ENCODE measurements around the gene DCAF15.

The DCAF15 gene

GRCh38 chr19:13995878-13996765 is 43.8 kb downstream of the DCAF15 start:
- no peak for DNase-seq

DNA sequence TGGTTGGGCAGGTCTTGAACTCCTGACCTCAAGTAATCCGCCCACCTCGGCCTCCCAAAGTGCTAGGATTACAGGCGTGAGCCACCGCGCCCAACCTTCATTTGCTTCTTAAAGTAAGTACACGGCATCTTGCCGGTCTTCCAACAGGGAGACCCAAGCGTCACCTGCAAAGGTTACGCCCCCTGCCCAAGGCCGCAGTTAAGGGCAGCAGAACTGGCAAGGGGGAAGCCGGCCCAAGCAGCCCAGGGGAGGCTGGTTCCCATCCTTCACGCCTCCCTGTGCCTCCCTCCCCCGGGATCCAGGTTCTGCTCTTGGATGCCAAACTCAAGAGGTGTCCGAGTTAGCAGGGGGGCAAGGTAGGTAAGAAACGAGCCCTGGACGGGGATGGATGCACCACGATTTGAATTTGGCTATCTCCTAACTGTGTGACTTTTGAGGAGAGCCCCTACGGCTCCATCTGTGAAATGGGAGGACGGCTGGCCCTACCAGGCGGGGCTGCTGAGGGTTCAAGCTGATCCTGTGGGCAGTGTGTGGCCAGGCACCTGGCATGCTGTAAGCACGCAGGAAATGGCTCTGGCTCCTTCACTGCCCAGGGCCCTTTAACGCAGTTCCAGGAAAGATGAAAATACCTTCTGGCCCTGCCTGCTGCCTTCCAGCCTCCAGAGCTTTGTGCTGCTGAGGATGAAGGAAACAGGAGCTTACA is 44.8 kb downstream of the DCAF15 start:
- DNase-seq: no peak

DNA sequence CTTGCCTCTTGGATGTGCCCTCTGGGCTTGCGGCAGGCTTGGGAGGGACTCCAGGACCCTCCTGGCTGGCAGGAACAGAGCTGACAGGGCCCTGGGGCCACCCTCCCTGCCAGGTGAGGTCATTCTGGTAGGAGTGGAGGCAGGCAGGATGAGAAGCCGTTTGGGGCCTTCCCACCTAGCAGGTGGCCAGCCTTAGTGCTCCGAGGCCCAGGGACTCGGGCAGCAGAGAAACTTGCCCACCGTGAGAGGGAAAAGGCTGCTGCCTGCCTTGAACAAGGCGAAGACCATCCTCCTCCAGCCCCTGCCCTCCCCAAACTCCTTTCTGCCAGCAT is 45.3 kb downstream of the DCAF15 start:
- DNase-seq: no peak

- DNase-seq: no peak
Observed at GRCh38 chr19:13998426-13998825, 46.1 kb downstream of the DCAF15 start.

DNA sequence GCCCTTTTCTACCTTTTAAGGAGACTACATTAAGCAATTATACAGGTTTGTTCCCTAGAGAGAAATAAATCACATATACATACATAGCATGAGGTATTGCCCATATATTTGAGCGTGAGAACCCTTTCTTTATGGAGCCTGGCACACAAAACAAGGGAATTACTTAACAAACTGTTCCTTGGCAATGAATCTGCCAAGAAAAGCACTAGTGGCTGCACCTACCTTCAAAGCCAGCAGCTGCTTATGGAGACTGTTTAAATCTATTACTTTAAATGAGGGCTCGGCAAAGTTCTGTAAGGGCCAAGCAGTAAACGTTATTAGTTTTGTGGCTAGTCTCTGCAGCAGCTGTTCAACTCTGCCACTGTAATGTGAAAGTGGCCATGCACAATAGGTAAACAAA is 46.8 kb downstream of the DCAF15 start:
- DNase-seq: no peak

DNA sequence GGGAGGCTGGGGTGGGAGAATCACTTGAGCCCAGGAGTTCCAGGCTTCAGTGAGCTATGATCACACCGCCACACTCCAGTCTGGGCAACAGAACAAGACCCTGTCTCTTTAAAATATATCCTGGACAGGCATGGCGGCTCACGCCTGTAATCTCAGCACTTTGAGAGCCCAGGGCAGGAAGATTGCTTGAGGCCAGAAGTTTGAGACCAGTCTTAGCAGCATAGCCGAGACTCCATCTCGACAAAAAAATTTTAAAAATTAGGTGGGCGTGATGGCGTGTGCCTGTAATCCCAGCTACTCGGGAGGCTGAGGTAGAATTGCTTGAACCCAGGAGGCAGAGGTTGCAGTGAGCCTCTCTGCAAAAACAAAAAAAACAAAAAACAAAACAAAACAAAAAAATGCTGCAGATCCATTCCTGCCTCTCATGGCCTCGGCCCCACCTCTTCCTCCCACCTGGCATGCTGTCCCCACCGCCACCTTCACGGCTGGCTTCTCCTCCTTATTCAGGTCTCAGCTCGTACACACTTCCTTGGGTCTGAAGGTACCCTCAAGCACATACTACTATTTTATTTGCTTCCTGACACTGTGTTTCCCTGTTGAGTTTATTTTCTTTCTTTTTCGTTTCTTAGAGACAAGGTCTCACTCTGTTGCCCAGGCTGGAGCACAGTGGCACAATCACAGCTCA is 48.5 kb downstream of the DCAF15 start:
- DNase-seq: no peak

GRCh38 chr19:14002571-14003250 is 50.4 kb downstream of the DCAF15 start:
- DNase-seq: no peak

DNA sequence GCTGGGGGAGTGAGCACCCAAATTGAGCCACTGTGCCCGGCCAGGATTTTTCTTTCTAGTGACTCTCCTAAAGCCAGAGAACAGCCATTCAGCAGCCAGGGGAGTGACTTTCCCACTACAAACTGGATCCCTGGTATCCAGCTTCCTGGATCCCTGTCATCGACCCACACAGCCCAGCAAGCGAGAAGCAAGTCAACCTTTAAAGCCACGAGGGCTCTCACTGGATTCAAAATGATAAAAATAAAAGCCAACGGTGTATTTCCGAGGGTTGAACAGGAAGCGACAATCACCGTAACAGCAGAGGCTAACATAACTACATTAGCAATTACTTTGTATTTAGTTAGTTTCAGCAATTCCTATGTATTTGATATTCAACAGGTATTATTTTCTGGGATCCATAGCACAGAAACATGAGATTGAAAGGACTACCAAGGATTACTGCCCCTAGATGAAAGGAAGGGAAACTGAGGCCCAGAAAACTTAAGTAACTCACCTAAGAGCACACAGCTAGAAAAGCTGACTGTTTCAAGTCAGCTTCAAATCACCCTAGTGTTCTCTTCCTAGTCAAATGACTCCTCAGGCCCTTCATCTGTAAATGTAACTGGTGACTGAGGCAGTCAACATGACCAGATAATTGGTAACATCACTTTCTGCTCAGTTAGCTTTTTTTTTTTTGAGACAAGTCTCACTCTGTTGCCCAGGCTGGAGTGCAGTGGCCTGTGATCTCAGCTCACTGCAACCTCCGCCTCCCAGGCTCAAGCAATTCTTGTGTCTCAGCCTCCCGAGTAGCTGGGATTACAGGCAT is 51.1 kb downstream of the DCAF15 start:
- DNase-seq: no peak

- no peak for DNase-seq
Observed at GRCh38 chr19:14004619-14005348, 52.5 kb downstream of the DCAF15 start.

GRCh38 chr19:14005349-14006084 is 53.2 kb downstream of the DCAF15 start:
- peak; percentile 54 for DNase-seq

- DNase-seq: peak; percentile 99
Observed at GRCh38 chr19:14006085-14006765, 53.9 kb downstream of the DCAF15 start, which contains the start of gene RFX1. TSS of gene RFX1 (minus strand) at chr19:14006320. CDS start at chr19:13993843, 12,477 bp downstream.

DNA sequence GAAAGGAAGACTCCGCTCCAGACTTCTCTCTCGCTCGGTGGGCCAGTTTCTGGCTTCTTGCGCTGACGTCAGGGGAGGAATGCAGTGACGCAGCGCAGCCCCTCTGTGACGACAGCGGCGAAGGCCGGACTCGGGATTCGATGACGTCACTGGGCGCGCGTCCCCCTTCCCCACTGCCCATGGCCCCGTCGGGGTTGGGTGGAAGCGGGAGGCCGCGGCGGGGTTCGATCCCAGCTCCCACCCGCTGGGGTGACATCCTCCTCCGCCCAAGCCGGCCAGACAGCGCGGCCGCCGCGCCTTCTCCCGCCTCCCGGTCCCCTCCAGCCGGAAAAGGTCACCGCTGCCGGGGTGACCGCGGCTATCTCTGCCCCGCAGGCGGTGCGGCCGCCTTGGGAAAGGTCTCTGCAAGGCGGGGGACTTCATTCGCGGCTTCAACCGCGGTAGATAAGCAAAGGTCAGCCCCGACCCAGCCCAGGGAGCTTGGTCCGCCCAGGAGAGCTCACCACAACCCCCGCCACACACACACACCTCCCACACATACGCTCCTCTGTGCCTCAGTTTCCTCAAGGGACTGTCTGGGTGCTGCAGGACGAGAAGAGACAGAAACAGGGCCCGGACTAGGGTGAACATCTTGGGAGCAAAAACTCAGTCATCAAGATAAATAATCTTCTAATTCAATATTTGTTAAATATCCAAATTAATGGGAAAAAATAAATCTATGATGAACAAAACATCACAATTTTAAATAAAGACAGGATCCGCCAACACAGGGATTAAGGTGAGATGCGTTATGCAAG is 54.7 kb downstream of the DCAF15 start:
- DNase-seq: no peak
